Hepatic stellate cell (primary cell): ENCODE results near the gene ADARB2.
"Not testable (repeated sequence)": the region's sequence is repeated elsewhere in the genome, so short reads cannot be mapped to it uniquely, and the experiment has no call there.

Source experiments
- DNase-seq: peaks from one replicate; pipeline ENCODE4 v3.0.0; 2011; ENCODE audit warnings: low spot score

The ADARB2 gene

DNA sequence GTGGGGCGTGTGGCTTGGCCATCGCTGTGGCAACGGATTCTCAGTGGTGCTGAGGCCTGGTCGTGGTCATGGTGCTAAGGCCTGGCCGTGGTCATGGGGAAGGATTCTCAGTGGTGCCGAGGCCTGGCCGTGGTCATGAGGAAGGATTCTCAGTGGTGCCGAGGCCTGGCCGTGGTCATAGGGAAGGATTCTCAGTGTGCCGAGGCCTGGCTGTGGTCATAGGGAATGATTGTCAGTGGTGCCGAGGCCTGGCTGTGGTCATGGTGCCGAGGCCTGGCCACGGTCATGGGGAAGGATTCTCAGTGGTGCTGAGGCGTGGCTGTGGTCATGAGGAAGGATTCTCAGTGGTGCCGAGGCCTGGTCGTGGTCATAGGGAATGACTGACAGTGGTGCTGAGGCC lies 327.9 kb downstream of the ADARB2 start:
- DNase-seq: no peak

DNA sequence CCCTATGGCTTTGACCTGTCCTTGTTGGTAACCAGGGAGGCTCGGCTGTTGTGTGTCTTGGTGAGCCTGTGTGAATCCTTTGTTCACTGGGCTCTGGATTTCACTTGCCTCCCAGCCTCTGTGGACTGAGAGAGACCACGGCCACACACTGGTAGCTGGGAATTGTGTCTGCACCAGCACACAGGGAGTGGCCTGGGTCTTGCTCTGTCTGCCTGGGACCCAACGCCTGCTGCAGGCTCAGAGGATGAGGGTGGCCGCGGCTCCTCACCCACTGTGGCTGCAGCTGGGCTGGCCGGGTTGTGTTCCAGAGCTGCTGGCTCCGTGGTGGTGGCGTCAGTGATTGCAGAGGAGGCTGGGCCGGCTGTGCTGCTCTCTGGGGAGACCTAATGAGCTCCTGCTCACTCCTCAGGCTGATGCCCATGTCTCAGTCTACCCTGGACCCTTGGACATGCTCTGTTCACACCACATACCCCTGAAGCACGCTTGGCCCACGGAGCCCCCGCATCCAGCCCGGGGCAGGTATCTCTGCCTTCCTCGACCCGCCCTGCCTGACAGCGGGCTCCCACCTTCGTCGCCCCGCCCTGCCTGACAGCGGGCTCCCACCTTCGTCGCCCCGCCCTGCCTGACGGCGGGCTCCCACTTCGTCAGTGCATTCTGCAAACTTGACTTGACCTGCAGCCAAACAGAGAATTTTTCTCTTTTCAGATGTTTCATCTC lies 328.5 kb downstream of the ADARB2 start:
- DNase-seq: no peak

DNA sequence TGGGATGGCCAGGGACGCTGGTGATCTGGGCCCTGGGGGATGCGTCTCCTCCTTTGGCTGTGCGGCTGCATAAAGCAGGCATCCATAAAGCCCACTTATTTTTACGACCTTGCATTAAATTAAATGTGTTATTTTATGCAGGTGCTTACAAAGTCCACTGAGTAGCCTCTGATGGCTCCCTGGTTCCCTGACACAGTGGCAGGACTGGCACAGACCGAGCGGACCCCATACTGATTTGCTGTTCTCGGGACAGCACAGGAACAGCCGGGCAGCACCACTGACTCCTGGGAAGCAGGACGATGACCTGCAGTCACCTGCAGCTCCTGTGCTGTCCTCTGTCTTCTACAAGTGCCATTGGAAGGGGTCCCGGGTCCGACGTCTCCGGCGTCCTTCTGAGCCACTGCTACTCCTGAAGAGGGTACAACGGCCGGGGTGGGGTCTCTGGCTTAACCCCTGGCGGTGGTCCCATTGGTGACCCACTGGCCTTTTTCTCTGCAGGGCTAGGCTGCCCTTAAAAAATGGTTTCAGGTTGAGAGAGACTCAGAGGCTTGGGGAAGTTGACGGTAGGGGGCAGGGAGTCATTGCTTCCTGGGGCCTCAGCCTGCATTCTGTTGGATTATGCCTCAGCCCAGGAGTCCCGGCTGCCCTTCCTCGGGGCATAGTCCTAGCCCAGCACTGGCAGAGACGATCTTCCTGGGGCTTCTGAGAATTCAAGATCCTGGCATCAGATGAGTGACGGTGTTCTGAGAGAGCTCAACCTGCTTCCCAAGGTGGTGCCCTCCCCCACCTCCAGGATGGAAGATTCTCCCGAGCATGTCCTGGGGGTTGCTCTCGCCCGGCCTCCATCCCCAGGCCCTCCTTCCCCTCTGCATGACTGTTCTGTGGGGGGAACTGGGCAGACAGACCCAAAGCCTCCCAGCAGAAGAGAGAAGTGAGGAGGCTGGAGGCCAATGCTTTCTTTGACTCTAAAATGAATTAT lies 330.1 kb downstream of the ADARB2 start:
- no peak for DNase-seq

DNA sequence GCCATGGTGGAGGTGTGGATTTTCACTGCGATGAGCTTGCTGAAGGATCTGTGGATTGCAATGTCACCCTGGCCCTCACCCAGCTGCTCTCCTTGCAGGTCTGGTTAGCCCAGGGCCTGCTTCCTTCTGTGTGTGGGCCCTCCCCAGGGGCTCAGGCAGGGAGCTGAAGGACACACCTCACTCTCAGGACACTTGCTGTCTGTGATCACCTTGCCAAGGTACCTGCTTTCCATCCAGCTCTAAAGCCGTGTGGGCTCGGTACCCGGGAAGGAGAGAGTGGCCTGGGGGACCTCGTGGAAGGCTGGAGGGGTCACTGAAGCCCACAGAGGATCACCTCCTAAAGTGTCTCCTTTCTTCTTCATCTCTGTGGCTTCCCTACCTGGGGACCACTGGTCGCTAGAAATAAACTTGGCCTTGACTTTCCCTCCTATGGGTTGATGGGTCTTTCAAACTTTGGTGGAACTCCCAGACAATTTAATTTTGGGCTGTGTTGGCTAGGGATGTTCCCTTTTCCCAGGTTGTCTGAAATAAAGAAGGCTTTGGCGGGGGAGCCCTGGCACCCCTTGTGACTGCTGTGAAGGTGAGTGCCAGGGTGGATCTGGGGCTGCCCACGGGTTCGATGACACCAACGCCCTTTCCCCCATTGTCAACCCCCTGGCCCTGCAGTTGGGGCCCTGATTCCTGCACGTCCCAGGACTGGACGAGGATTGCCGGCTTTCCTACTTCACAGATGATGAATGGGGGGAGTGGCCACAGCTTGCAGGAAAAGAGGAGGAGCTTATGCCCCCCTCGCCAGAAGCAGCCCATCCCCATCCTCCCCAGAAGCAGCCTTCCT lies 331.0 kb downstream of the ADARB2 start:
- no peak for DNase-seq

DNA sequence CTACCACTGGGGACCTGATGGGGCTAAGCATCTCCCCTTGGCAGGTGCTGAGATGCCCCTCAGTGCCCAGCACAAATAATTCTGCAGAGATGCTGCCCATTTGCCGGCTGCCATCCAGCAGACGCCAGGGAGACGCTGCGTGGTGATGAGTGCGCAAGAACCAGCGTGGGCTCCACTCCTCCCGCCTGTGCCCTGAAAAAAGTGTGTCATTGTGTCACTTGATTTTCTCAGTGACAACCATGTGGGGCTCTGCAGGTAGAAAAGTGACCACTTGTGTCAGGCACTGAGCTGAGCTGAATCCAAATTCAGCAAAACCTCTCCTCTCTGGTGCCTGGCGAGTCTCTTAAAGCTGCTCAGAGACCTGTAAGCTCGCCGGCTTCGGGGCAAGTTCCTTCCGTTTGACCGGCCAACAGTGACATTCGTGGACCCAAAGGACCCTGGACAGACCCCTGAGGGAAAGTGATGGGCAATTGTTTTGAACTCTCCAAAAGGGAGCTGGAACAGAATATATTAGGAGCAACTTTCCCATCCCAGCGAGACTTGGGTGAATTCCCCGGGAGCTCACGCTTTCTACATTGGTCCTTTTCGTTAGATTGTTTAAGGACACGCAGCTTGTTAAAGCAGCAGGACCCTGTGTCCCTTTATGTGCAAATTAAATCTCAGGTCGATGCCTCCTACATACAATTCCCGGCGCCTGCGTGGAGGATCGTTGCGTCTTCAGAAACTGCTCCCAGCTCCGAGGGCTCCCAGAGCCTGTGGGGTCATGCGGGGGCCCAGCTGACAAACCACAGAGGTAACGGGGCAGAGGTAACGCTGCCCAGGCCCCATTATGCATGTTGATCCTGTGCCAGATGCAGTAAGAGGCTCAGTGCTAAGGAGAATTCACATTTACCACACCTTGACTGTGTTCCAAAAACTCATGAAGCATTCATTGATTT lies 332.7 kb downstream of the ADARB2 start:
- DNase-seq: no peak

DNA sequence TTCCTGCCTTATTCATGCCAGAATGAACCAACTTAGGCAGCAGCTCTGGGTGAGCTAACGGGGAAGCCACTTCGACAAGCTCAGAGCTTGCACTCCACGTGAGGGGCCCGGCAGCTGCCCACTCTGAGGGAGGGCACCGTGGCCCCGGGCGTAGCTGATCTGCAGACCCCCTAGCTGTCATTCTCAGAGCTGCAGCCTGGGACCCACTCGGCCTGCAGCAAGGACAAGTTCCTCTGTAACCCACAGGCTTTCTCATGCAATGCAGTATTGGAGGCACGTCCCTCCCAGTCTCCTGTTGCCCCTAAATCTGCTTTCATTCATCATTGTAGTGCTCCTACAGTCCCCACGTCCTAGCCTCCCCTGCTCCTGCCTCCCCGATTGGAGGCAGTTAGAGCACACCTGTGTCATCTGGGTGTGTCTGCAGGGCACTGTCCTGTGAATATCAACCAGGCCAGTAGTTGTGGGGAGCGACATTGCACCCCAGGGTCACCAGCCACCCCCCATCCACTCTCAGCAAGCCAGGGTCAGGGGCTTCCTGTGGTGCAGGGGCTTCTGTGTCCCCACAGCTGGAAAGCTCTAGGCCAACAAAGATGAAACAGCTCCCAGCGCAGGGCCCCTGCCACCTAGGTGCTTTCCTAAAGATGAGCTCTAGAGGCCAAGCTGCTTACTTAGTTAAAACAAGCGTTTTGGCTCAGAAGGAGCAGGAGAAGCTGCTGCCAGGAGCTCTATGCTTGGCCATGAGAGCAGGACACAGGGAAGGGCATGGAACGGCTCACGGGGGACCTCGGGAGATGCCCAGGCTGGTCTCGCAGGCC lies 333.6 kb downstream of the ADARB2 start:
- no peak for DNase-seq

DNA sequence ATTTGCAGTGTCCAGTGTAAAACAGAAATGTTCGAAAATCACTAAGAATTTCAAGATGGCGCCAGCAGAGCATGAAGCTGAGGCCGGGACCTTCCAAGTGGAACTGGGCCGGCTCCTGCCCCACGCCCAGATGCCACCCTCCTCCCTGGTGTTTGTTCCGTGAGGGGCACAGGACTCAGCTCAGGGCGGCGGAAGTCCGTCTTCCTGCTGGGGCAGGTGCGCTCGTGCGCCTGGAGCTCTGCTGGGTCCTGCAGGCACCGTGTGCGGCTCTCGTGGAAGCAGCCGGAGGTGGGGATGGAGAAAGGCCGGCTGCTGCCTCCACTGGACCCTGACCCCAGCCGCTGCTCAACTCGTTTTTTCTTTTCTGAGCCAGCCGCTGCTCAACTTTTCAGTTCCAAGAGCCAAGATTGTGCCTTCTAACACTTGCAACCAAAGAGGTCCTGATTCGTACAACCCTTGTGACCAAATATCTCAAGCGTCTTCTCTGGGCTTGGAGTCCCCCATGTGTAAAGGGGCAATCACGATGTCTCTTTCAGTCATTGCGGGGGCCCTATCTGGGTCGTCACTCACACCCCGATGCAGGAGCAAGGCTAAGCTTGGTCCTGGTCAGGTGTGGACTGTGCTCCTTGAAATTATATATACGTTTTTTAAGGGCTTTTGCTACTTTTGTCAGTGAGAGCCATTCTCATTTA lies 334.4 kb downstream of the ADARB2 start:
- DNase-seq: no peak

DNA sequence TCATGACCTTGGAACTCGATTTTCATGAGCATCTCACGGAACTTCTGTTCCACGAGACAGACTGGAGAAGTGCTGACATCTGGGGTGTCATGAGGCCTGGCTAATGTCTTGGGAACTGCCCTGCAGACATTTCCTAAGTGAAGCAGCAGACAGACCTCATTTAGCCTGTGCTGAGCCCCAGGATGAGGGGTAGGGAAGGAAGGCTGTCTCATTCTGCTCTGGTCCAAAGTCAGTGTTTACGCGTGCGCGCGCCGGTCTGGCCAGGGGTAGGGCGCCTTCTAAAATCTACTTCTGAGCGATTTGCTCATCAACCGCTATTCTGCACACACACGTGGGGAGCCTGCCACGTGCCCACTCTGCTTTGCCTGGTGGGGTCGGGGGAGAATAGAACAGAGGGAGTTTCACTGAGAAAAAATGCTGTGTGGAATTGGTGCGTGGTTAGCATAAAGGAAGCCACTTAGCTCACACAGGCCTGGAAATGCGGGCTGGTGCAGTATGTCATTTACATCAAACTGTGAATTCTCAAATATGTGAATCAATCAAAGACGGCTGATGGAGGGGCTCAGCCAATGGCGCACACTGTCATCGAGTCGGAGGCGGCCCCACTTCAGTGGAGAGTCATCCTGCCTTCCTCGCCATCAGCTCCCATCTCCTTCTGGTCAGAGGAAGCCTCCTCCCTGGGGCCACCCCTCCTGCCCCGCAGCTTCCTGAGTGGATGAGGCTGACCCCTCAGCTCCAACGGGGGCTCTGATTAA lies 335.1 kb downstream of the ADARB2 start:
- DNase-seq: no peak

DNA sequence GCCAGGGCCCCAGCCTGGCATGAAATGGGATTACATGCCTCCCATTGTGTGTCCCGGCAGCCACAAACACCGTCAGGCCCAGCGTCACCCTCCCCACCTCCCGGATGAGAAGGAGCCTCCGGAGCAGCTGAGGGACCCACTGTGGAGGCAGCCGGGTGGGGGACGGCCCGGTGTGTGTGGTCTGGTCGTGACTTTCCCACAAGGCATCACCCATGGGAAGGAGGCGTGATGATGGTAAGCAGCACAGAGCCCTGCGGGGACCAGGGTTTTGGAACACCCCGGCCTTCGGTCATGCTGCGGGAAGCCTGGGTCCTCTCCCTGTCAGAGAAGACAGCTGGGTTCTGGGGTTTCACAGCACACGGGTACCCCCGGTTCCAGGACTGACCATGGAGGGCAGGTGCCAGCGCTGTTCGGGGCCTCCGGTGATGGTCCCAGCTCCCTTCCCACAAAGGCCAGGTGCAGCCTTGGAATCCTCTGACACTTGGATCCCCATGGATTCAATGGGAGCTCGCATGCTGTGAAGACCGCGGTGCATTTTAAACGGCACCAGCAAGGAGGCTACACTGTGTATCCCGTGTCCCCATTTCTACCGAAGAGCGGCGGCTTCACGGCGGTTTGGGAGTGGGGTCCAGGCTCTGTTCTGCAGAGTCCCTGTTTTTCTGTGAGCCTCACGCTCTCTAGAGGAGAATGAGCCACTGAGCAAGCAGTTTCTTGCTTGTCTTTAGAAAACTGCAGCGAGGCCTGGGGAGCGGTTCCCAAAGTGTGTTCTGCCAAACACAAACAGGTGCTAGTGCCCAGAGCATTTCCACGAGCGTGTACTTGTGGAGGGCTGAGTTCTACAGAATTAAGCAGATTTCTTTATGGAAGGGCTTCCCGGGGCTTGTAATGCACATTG lies 336.0 kb downstream of the ADARB2 start:
- DNase-seq: no peak

DNA sequence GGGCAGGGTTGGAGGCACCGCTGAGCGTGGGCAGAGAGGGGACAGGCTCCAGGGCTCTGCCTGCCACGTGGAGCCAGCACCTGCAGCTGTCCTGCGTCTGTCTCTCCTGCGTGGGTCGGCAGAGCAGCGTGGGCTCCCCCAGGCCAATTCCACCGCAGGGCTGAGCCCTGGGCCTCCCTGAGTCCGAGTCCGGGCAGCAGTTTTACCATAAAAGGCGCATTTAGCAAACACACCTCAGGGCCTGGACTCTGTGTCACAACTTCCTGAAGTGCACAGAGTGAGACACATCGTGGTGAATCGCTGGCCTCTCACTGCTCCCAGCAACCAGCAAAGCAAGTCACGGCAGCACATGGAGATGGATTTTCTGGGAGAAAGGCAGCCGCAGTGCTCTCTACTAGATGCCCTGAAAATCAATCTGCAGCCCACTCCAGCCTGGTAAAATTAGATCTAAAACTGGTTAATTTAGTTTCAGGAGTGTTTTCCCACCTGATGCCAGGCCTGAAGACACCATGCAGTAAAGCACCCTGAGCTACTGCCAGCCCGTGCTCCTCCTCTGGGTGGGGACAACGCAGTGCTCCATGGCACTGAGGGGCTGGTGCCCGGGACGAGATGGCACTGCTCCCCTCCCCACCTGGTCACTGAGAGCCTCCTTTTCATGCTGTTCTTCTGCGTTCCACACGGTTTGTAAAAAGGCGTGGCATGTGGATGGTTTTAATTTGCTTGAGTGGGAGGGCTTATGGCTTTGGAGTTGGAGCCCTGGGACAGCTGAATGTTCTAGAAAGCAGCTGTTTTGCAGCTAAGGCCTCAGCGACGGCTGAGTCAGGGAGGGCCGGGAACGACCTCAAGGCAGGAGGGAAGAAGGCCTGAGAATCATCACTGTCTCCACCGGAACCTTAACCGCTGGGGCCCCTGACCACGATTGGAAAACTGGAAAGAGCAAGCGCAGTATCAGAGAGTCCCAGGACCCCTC lies 336.9 kb downstream of the ADARB2 start:
- DNase-seq: no peak

DNA sequence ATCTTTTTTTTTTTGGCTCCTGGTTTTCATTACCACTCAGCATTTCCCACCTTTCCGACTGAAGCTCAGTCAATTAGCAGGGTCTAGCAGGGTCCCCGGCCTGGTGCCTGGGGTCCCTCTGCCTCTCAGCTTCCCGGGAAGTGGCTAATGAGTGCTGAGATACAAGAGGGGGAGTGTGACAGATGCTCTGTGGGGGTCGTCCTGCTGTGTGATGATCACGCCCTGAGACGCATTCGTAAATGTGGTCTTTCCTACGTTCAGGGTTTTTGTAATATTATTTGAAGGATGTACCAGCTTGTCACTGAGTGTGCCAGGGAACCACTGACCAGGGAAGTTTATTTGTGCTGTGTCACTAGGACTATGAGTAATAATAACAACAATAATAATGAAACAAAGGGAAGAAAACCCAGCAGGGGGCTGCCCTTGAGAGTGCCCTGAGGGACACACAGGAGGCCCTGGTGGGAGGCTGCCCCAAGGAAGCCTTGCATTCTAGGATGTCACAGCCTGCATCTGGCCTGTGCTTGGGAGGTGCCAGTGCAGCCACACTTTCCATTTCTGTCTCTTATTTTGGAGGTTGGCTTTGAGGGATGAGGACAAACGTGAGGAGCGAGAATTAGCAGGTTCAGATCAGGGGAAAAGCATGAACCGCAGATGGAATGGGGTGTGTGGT lies 337.8 kb downstream of the ADARB2 start:
- DNase-seq: no peak

DNA sequence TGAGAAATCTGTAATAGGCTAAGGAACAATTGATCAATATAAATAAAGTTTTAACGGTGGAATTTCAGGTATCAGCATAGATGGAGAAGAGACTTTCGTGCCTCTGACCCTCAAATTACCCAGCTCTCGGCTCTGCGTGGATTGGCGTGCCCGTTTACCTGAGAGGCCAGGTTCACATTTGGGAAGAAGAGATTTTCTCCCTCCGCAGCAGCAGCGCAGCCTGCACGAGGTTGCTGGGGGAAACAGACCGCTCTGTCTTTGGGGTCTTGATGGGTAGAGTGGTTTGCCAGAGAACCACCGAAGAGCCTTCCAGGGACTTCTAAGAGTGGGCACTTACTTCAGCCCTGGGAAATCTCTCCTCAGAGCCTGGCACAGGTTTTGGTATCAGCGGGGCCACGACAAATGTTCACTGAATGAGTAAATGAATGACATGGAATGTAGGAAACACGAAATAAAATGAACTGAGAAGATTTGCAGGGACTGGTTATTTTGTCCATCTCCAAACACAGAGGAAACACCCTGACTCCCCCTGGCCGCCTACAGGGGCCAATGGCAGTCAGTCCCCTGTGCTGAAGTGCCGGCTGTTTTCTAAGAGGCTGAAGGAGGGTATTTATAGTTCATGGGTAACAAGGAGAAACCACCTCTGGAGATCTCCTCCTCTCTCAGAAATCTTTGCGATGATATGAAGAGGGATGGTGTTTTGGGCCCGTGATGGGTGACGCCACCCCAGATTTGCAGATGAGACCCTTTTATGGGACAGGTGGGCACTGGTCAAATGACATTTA lies 338.5 kb downstream of the ADARB2 start:
- DNase-seq: no peak

DNA sequence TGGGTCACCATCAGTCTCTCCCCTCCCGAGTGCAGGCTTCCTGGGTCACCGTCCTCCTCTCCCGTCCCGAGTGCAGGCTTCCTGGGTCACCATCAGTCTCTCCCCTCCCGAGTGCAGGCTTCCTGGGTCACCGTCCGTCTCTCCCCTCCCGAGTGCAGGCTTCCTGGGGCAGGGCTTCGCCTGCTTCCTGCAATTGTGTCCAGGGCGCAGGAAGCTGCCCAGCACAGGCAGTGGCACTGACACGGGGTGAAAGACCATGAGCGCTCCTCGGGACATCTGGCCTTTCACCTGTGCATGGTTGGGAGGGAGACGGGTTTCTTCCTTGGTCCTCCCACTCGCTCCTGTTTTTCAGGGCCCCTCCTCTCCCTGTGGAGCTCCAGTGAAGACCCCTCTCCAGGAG lies 339.2 kb downstream of the ADARB2 start:
- DNase-seq: not testable (repeated sequence)

DNA sequence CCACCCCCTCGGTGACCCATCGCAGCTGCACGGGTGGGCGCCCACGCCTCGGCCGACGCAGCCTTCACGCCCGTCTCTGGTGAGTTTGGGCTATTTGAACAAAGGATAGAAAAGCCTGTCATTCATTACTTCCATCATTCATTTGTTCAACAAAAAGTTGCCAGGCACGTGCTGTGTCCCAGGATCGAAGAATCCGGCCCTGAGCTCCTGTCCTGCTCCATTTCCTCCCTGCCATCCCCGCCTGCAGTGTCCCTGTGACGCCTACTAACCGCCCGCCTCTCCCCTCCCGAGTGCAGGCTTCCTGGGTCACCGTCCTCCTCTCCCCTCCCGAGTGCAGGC lies 341.1 kb downstream of the ADARB2 start:
- no peak for DNase-seq

DNA sequence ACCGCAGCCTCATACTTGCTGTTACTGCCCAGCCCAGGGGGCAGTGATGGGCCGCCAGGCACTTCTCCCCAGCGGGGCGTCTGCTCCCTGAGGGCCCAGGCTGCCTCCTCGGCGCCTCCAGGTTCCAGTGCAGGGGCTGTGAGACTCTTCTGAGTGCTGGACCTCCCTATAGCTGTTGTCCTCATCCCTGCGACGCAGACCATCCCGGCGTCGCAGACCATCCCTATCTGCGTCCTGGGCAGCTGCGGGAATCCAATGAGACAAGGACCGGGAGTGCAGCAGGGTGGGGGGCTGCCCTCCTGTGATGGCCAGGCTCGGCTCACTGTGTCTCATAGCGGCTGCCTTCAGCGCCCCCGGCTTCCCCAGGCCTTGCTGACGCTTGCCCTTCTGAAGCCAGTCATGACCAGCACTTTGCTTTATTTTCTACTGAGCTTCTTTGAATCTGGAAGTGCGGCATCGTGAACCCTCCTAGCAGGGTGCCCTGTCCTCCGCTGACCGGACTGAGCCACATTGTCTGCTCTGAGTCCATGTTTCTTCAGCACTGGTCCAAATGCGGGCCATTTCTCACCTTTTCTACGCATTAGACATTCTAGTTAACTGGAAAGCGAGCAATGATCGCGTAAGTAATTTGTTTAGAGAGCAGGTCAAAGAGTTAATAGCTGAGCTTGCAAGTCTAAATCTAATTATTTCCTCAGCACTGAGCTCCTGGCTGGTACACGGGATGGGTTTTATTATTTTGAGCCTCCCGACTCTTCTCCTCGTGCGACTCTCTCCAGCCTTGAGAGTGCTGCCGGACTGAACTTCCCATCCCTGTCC lies 341.6 kb downstream of the ADARB2 start:
- DNase-seq: no peak
